ENCODE measurements around the gene TNNI3K.

Gene TNNI3K

DNA sequence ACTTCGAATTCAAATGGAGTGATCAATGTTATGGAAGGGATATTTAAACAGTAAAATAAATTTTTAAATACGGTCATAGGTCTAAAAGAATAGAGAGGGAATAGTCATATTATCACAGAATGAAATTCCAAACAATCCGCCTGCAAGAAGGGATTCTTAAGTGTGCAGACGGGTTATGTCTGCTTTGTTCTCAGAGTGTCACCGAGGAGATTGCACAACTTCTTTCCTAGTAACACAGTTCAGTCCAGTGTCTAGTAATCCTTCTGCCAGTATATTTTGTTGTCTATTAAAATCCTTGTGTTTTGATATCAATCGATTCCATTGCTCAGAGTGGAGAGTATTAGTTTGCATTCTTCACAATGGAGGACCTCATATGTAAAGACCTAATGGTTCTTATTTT is 228.8 kb downstream of the TNNI3K start:
- Histone ChIP-seq H3K9me3 (ENCODE audit: severe bottlenecking) (peaks cover 6% of the 10 kb centered on the region), H3K27me3 (ENCODE audit: insufficient read depth, low read depth, severe bottlenecking) (no peaks in the 10 kb centered on the region), H3K27ac (no peak overlapping the region), H3K4me3 (ENCODE audit: low read depth, low read length) (no peak overlapping the region), H3K36me3 (no peaks in the 10 kb centered on the region)
- DNase-seq, result no peak
- TF ChIP-seq CTCF (IDR thresholded peaks at IDR 0.05; ENCODE audit: low read depth, low read length), result no peak

DNA sequence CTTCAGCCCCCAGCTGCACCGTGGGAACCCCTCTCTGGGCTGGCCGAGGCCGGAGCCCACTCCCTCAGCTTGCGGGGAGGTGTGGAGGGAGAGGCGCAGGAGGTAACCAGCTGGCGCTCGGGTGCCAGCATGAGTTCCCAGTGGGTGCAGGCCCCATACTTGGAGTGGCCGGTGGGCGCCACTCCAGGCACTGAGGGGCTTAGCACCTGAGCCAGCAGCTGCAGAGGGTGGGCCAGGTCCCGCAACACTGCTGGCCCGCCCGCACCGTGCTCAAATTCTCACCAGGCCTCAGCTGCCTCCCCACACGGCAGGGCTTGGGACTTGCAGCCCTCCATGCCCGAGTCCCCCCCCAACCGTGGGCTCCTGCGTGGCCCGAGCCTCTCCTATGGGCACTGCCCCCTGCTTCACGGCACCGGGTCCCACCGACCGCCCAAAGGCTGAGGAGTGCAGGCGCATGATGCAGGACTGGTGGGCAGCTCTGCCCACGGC is 230.1 kb downstream of the TNNI3K start:
- no peak for TF ChIP-seq CTCF (IDR thresholded peaks at IDR 0.05; ENCODE audit: low read depth, low read length)
- Histone ChIP-seq H3K27ac (no peak overlapping the region), H3K36me3 (no peaks in the 10 kb centered on the region), H3K4me3 (ENCODE audit: low read depth, low read length) (no peak overlapping the region), H3K9me3 (ENCODE audit: severe bottlenecking) (peaks cover 6% of the 10 kb centered on the region), H3K27me3 (ENCODE audit: insufficient read depth, low read depth, severe bottlenecking) (no peaks in the 10 kb centered on the region)
- no peak for DNase-seq

- Histone ChIP-seq H3K4me3 (ENCODE audit: low read depth, low read length) (no peak overlapping the region), H3K27me3 (ENCODE audit: insufficient read depth, low read depth, severe bottlenecking) (no peaks in the 10 kb centered on the region), H3K9me3 (ENCODE audit: severe bottlenecking) (peaks cover 6% of the 10 kb centered on the region), H3K36me3 (no peaks in the 10 kb centered on the region), H3K27ac (peak overlapping the region; percentile 23; the same call in 1 of the 2 replicates)
- DNase-seq, result no peak
- no peak for TF ChIP-seq CTCF (IDR thresholded peaks at IDR 0.05; ENCODE audit: low read depth, low read length)
Observed at GRCh38 chr1:74467786-74468377, 232.7 kb downstream of the TNNI3K start.

DNA sequence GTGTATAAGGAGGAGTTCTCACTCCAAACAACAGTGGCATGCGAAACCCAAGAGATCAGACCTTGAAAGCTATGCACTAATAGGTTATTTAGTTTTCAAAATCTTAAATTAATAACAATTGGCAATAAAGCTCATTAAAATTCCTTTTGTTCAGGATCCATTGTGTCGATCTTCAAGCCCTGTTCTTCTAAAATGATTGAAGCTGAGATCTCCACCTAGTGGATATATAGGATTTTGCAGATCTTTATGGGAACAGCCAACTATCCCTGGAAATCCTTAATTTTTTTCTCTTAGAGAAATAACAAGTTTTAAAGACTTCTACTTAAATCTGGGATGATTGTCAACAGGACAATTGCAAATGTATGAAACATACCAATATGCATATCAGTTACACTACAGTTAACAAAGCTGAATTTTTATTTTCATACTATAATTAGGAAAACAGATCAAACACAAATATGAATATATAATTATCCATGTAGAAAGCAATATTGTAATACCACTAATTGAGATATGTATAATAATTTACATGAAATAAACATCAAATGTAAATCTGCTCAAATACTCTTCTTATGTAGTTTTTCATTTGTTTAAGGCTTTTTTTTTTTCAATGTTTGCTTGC is 233.9 kb downstream of the TNNI3K start:
- no peaks in the 10 kb centered on the region for H3K36me3 ChIP-seq
- no peaks in the 10 kb centered on the region for H3K27me3 ChIP-seq (ENCODE audit: insufficient read depth, low read depth, severe bottlenecking)
- H3K4me3 ChIP-seq (ENCODE audit: low read depth, low read length), result no peak overlapping the region
- no peak for DNase-seq
- H3K27ac ChIP-seq, result no peak overlapping the region; the same call in 1 of the 2 replicates
- TF ChIP-seq CTCF (IDR thresholded peaks at IDR 0.05; ENCODE audit: low read depth, low read length), result no peak
- peaks cover 6% of the 10 kb centered on the region for H3K9me3 ChIP-seq (ENCODE audit: severe bottlenecking)

- DNase-seq, result no peak
- peaks cover 6% of the 10 kb centered on the region for H3K9me3 ChIP-seq (ENCODE audit: severe bottlenecking)
- no peak for TF ChIP-seq CTCF (IDR thresholded peaks at IDR 0.05; ENCODE audit: low read depth, low read length)
- no peaks in the 10 kb centered on the region for H3K36me3 ChIP-seq
- no peak overlapping the region for H3K4me3 ChIP-seq (ENCODE audit: low read depth, low read length)
- H3K27ac ChIP-seq, result no peak overlapping the region
- no peaks in the 10 kb centered on the region for H3K27me3 ChIP-seq (ENCODE audit: insufficient read depth, low read depth, severe bottlenecking)
Observed at GRCh38 chr1:74470251-74470650, 235.1 kb downstream of the TNNI3K start.

Measured in WERI-Rb-1 (cell line).